HG03060 (cell line): ENCODE data around the gene ZNF532.
"Not testable (repeated sequence)": the region's sequence is repeated elsewhere in the genome, so short reads cannot be mapped to it uniquely, and the experiment has no call there.

Experiments used
- ATAC-seq: cut with Tn5 transposase; IDR thresholded peaks from one replicate; pipeline ENCODE4 v1.9.1; 2021; ENCODE audit warnings: low read depth, moderate number of reproducible peaks; ENCODE audit not compliant: unreplicated experiment

Gene ZNF532

DNA sequence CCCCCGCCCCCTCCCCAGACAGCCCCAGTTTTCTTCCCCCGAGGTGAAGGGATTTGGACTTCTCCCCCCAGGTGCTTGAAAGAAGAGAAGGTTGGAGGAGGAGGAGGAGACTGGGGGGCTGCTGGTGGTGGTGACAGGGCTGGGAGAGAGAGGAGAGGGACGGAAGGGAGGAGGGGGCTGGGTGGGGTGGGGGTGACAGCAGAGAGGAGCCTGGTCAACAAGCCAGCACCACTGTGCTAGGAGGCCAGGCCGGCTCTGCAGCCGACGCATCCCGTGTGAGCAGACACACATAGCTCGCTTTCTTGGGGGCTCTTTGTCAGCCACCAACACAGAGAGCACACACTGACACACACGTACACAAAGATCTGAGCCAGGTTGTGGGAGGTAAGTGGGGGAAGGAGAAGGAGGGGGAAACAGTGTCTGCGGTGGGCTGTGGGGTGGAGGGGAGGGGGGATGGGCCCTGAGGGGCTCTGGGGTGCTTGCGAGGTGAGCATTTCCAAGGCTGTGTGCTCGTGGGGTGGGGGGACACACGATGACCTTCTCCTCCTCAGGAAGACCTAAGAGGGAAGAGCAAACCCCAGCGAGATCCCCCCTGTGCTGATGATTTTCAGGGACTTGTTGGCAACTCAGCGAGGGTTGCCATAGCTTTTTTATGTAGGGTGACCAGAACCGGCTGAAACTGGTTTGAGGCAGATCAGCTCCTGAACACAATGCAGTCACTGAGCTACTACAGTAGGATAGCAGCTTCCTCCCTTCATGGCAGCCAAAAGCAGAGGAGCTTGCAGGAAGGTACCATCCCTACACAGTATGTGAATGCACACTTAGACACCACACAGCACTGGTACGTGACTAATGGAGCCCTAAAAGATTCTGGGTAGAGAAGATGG is at the start of gene ZNF532:
Gene ZNF532 (plus strand): TSS at position 732 of the 887 bp plus-strand sequence. CDS start 53,411 bp downstream, outside the sequence.
- no peak for ATAC-seq

DNA sequence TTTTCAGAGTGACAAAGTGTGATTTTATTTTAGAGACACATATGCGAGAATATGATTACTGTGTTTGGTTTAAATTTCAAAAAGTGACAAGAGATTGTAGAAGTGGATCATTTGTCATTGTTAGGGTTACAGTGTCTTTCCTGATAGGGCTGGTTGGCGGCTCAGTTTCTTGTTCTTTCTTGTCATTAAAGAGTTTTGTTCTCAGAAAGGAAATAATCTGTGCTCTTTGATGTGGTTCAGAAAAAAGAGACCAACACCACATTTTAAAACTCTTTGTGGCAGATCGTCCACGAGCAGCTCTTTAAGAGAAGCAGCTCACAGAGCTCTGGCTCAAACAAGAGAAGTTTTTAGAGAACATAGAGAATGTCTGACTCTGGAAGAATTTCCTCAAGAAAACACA is 45.6 kb upstream of the ZNF532 start:
- ATAC-seq = no peak

DNA sequence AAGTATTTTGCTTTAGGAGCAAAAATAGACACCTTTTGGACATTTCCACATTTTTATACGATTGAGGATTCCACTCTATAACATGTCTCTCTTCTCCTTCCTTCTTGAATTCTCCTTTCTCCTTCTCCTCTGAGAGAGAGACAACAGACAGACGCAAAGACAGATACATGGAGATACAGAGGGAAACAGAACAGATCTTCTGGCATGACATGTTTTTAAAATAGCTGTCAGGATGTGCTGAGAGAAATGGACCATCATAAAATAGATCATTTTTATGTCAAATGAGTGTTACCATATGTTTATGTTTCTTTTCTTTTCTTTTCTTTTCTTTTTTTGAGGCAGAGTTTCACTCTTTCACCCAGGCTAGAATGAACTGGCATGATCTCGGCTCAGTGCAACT is 44.4 kb upstream of the ZNF532 start:
- ATAC-seq = no peak

- ATAC-seq = no peak
These were observed 41.7 kb upstream of the ZNF532 start for GRCh38 chr18:58822944-58823343.

- ATAC-seq = no peak
These were observed 41.3 kb upstream of the ZNF532 start for GRCh38 chr18:58823412-58823811.

DNA sequence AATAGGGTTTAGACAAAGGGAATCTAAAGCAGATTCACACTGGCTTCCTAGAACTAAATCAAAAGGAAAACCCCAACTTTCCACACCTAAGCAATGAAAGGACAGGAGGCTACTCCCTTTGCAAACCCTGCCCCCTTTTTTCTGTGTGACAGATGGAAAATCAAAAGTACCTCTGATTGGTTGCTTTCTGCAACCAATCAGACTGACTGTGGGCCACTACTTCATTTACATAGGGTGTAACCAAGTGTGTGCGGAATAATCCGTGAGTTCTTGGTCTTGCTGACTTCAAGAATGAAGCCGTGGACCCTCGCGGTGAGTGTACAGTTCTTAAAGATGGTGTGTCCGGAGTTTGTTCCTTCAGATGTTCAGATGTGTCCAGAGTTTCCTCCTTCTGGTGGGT is 37.8 kb upstream of the ZNF532 start:
- ATAC-seq = not testable (repeated sequence)

DNA sequence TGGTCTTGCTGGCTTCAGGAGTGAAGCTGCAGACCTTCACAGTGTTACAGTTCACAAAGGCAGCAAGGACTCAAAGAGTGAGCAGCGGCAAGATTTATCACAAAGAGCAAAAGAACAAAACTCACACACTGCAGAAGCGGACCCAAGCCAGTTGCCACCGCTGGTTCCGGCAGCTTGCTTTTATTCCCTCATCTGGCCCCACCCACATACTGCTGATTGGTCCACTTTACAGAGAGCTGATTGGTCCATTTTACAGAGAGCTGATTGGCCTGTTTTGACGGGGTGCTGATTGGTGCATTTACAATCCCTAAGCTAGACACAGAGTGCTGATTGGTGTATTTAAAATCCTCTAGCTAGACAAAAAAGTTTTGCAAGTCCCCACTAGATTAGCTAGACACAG is 37.2 kb upstream of the ZNF532 start:
- no peak for ATAC-seq

DNA sequence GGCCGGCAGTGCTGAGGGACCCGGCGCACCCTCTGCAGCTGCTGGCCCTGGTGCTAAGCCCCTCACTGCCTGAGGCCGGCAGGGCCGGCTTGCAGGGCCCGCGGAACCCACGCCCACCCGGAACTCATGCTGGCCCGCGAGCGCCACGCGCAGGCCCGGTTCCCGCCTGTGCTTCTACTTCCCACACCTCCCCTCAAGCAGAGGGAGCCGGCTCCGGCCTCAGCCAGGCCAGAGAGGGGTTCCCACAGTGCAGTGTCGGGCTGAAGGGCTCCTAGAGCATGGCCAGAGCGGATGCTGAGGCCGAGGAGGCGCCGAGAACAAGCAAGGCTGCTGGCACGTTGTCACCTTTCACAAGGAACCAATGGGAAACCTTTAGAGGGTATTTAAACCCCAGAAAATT is 36.8 kb upstream of the ZNF532 start:
- ATAC-seq = no peak

DNA sequence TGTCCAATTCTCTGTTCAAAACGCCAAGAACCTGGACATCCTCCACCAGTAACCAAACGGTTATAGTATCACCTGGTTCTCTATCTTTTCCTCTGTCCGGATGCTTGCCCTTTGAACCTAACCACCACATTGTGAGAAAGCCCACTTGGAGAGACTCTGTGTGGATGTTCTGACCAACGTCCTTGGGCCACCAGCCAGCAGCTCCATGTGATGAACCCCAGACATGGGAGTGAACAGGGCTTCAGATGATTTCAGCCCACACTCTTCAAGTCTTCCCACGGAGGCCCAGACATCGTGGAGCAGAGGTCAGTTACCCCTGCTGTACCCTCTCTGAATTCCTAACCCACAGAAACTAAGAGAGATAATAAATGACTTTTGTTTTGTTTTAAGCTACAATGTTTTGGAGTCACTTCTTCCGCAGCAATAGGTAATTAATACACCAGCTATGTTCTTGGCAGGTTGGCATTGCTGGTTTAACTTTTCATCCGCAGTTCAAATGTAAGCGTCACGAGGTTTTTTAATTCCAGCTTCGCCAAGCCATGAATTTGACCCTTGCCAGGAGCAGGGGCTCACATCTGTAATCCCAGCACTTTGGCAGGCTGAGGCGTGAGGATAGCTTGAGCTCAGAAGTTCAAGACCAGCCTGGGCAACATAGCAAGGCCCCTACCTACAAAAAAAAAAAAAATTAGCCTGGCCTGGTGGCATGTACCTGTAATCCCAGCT is 36.1 kb upstream of the ZNF532 start:
- no peak for ATAC-seq

GRCh38 chr18:58829263-58829662 is 35.4 kb upstream of the ZNF532 start:
- ATAC-seq = no peak

DNA sequence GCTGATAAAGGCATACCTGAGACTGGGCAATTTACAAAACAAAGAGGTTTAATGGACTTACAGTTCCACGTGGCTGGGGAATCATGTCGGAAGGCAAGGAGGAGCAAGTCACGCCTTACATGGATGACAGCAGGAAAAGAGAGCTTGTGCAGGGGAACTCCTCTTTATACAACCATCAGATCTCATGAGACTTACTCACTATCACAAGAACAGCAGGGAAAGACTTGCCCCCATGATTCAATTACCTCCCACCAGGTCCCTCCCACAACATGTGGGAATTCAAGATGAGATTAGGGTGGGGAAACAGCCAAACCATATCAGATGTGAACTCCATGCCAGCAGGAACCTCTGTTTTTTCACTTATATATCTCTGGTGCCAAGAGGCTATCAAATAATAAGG is 34.8 kb upstream of the ZNF532 start:
- not testable (repeated sequence) for ATAC-seq

- no peak for ATAC-seq
These were observed 33.1 kb upstream of the ZNF532 start for GRCh38 chr18:58831606-58832005.

DNA sequence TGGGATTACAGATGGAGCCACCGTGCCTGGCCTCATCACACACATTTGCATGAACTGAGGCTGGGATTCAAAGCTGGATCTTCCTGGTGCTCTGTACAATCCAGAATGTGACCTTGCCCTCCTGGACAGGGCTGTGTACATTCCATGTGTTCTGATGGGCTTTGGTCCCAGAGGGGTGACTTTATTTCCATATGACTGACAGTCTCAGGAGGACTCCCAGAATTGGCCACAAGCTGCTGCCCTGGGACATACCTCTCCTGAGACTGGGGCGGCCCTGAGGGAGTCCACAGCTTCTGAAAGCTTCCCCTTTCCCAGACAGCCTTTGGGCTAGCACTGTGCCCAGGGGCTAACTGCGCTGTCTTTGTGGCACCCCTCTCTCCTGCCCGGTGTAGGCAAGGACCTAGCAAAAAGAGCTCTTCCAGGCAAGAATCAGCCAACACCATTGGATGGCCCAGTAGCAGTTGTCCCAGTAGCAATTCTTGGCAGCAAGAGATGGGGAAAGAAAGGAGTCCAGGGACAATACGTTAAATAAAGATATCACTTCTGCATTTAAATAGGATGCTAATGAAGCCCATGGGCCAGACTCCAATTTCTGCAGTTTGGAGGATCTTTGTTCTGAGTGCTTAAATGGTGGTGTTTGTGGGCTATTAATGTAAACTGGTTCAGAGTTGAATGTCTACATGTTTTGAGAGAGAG is 26.4 kb upstream of the ZNF532 start:
- no peak for ATAC-seq

DNA sequence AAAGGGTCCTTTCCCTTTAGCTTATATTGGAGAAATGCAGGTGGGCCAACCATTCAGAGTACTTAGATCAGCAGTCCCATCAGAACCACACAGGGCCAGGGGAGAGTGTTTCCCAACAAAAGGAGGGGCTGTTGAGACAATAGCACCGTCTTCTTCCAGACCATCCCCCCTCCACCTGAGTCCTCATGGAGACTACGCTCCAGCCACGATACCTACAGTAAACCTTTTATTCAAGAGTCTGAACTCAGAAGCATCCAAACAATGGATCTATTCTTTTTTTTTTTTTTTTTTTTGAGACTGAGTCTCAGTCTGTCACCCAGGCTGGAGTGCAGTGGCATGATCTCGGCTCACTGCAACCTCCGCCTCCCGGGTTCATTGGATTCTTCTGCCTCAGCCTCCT is 25.7 kb upstream of the ZNF532 start:
- ATAC-seq = no peak

GRCh38 chr18:58842978-58843687 is 21.5 kb upstream of the ZNF532 start:
- no peak for ATAC-seq

GRCh38 chr18:58843688-58844035 is 21.0 kb upstream of the ZNF532 start:
- no peak for ATAC-seq

DNA sequence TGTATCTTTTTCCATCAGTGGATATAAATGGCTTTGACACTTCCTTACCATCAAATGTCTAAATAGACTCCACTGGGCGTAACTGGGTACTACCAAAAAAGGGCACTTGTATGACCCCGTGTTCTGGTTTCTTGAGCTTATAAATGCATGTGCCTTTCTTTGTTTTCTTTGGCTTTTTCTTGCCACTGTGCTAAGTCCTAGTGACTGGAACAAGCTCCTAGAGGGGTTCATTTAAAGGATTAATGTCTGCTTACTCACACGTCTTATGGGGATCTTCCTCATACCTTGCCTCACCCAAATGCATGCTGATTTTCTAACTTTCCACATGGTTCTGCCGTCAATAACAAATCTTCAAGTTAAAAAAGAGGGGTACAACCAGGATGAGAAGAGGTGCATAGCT is 19.8 kb upstream of the ZNF532 start:
- no peak for ATAC-seq

GRCh38 chr18:58845928-58846724 is 18.6 kb upstream of the ZNF532 start:
- ATAC-seq = no peak

GRCh38 chr18:58847383-58848071 is 17.1 kb upstream of the ZNF532 start:
- ATAC-seq = no peak
